ENCODE results near the gene AKAP8L. TPM values are rescaled to one million over a fixed set of nuclear protein-coding genes. Genes with fewer than 3 reads are reported as not detected.
"Not testable (repeated sequence)": the region's sequence is repeated elsewhere in the genome, so short reads cannot be mapped to it uniquely, and the experiment has no call there.

The AKAP8L gene
- total RNA-seq, 4 donors from 2014 or later: 33.9 to 90.2 (median 63.4) TPM

GRCh38 chr19:15358918-15359317 lies 59.9 kb downstream of the AKAP8L start:
- no peaks in the 10 kb centered on the region for H3K9me3 ChIP-seq
- H3K36me3 ChIP-seq: peaks cover 22 to 95% (median 66%) of the 10 kb centered on the region in 3 donors
- WGBS, 2 donors: 79 to 80% methylated on average over 3 of the region's 3 CpGs
- no peaks in the 10 kb centered on the region for H3K27me3 ChIP-seq
- TF ChIP-seq CTCF (IDR thresholded peaks at IDR 0.05): no peak
- no peak for TF ChIP-seq POLR2A (IDR thresholded peaks at IDR 0.05)
- H3K27ac ChIP-seq: peak overlapping the region in 1 of 4 donors; percentile 9
- peaks cover 0 to 6% (median 0%) of the 10 kb centered on the region in 3 donors for H3K4me1 ChIP-seq
- no peak overlapping the region for H3K4me3 ChIP-seq
- intact Hi-C loops (cut with DNase I): no loop called here
- DNase-seq: no peak

- WGBS, 2 donors: 93 to 100% methylated on average over 2 to 4 of the region's 4 CpGs
- intact Hi-C loops (cut with DNase I): no loop called here
- Histone ChIP-seq H3K27me3 (no peaks in the 10 kb centered on the region), H3K9me3 (no peaks in the 10 kb centered on the region), H3K27ac (no peak overlapping the region), H3K4me3 (no peak overlapping the region), H3K4me1 (peaks cover 0 to 6% (median 0%) of the 10 kb centered on the region in 3 donors), H3K36me3 (peaks cover 22 to 95% (median 70%) of the 10 kb centered on the region in 3 donors)
- no peak for DNase-seq
- TF ChIP-seq POLR2A (IDR thresholded peaks at IDR 0.05): no peak
Observed at GRCh38 chr19:15357906-15358305, 60.9 kb downstream of the AKAP8L start.

GRCh38 chr19:15354566-15355296 lies 64.1 kb downstream of the AKAP8L start:
- H3K4me1 ChIP-seq: peaks cover 0 to 5% (median 0%) of the 10 kb centered on the region in 3 donors
- 79 to 81% methylated on average over 25 to 27 of the region's 27 CpGs for WGBS, 2 donors
- no peak overlapping the region for H3K27ac ChIP-seq
- no peak for DNase-seq
- H3K4me3 ChIP-seq: no peak overlapping the region
- peaks cover 15 to 80% (median 57%) of the 10 kb centered on the region in 3 donors for H3K36me3 ChIP-seq
- TF ChIP-seq POLR2A (IDR thresholded peaks at IDR 0.05) (no peak), CTCF (IDR thresholded peaks at IDR 0.05) (no peak)
- H3K9me3 ChIP-seq: no peaks in the 10 kb centered on the region
- no peaks in the 10 kb centered on the region for H3K27me3 ChIP-seq
- intact Hi-C loops (cut with DNase I): no loop called here

- H3K4me1 ChIP-seq: no peaks in the 10 kb centered on the region
- TF ChIP-seq CTCF (IDR thresholded peaks at IDR 0.05) (no peak), POLR2A (IDR thresholded peaks at IDR 0.05) (no peak)
- 56 to 82% methylated on average over 4 of the region's 4 CpGs for WGBS, 2 donors
- intact Hi-C loops (cut with DNase I): no loop called here
- peaks cover 14 to 72% (median 50%) of the 10 kb centered on the region in 3 donors for H3K36me3 ChIP-seq
- no peaks in the 10 kb centered on the region for H3K27me3 ChIP-seq
- no peak for DNase-seq
- no peaks in the 10 kb centered on the region for H3K9me3 ChIP-seq
- H3K4me3 ChIP-seq: no peak overlapping the region
- no peak overlapping the region for H3K27ac ChIP-seq
Observed at GRCh38 chr19:15353908-15354307, 64.9 kb downstream of the AKAP8L start.

GRCh38 chr19:15352535-15352934 lies 66.3 kb downstream of the AKAP8L start:
- intact Hi-C loops (cut with DNase I); DNase-seq; H3K27me3 ChIP-seq; H3K4me1 ChIP-seq; H3K4me3 ChIP-seq; H3K27ac ChIP-seq; H3K9me3 ChIP-seq: not testable (repeated sequence)
- peaks cover 8 to 58% (median 38%) of the 10 kb centered on the region in 3 donors for H3K36me3 ChIP-seq
- WGBS, 2 donors: 84 to 90% methylated on average over 6 to 7 of the region's 8 CpGs

GRCh38 chr19:15341328-15341727 lies 77.5 kb downstream of the AKAP8L start:
- H3K4me1 ChIP-seq; H3K27ac ChIP-seq; H3K27me3 ChIP-seq; H3K4me3 ChIP-seq; H3K9me3 ChIP-seq; intact Hi-C loops (cut with DNase I); DNase-seq: not testable (repeated sequence)
- 94% methylated on average over 11 of the region's 11 CpGs for WGBS, 2 donors
- peaks cover 0 to 26% (median 0%) of the 10 kb centered on the region in 3 donors for H3K36me3 ChIP-seq

All from esophagus squamous epithelium (tissue), 5 donors.